Measurements from ENCODE around the gene RSPH6A. TPM values are rescaled to one million over a fixed set of nuclear protein-coding genes. Genes with fewer than 3 reads are reported as not detected.
"Not testable (repeated sequence)": the region's sequence is repeated elsewhere in the genome, so short reads cannot be mapped to it uniquely, and the experiment has no call there.

RSPH6A gene
- total RNA-seq, 1 donor from 2014 or later: not detected

DNA sequence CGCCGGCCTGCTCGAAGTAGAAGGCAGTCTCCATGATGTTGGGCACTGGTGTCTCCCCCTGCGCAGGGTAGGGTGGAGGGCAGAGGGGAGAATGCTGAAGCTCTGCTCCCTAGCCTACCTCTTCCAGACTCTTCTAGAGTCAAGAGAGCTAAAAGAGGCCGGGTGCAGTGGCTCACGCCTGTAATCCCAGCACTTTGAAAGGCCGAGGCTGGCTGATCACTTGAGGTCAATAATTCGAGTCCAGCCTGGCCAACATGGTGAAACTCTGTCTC, 10.2 kb downstream of the RSPH6A start:
- no peak for ATAC-seq
- no peak for DNase-seq (ENCODE audit: low spot score)

DNA sequence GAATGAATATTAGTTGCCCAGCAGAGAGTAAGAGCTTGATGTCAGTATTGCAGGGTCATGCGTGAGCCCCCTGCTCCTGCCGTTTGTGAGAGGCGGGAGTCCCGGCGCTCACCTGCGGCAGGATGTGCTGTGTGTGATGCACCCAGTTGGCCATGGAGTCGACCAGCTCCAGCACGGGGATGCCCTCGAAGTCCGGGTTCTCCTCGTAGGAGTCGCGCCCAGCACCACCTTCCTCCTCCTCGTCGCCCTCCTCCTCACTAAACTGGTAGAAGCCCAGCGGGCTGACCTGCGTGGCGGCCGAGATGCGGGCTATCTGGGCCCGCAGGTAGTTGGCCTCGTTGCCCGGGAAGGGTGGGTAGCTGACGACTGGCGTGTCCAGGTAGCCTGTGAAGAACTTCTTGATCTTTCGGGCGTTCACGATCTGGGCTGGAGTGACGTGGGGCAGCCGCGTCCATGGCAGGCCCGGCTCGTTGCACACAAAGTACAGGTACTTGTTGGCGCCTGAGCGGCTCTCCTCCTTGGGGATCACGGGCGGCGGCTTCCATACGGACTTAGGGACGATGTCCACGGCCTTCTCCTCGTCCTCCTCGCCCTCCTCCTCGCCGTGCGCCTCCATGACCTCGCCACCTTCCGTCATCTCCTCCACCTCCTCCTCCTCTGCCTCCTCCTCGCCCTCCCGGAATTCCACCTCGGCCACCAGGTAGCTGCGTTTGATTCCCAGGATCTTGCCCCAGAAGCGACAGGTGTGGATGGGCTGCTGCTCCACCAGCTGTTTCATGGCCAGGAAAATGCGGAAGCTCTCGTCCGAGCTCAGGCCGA, 10.8 kb downstream of the RSPH6A start:
- DNase-seq (ENCODE audit: low spot score): no peak
- ATAC-seq: no peak

DNA sequence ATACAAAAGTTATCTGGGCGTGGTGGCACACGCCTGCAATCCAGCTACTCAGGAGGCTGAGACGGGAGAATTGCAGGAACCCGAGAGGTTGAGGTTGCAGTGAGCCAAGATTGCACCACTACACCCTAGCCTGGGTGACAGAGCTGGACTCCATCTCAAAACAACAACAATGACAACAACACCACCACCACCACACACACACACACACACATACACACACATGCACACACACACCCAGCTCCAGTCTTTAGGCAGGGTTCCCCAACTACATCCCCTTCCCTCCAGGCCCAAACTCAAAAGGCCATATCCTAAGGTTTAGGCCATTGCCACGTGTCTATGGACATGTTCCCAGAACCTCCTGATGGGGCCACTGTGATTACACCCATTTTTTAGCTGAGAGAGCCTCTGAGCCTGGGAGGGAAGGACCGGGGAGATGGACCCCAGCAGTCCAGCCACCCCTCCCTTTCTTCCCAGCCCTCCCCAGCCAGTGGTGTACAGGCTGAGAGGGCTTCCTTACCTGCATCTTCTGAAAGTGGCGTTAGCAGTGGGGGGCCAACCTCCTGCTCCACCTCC, 13.4 kb downstream of the RSPH6A start:
- DNase-seq (ENCODE audit: low spot score) (no peak), ATAC-seq (no peak)

DNA sequence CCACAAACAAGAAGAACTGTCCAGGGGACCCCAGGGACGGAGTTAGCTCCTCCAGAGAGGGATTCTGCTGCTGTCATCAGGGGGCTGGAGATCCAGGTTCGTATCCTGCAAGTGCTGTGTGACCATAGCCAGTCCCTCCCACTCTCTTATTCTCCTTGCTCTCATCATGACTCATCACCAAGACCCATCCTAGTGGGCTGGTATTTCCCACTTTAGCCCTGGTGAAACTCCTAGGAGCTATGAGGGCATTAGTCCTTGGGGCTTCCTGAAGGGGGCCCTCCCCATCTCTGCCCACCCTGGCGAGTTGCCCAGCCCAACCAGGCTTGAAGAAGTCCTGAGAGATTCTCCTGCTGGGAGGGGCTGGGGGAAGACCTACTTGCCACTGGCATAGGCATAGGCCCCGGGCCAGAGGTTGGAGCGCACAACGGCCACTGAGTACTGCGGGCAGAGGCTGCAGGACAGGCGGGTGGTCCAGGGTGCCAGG, 15.0 kb downstream of the RSPH6A start:
- DNase-seq (ENCODE audit: low spot score): no peak

DNA sequence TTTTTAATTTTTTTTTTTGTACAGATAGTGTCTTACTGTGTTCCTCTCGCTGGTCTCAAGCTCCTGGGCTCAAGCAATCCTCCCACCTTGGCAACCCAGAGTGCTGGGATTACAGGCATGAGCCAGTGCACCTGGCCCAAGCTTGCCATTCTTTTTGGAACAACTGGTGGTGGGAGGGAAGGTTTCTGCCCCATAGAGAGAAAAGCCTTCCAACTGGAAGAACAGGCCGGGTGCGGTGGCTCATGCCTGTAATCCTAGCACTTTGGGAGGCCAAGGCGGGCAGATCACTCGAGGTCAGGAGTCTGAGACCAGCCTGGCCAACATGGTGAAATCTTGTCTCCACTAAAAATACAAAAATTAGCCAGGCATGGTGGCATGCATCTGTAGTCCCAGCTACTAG, 15.6 kb downstream of the RSPH6A start:
- DNase-seq (ENCODE audit: low spot score): not testable (repeated sequence)

More for the DNA sequence above, 15.0 kb downstream of the RSPH6A start:
- no peak for ATAC-seq

DNA sequence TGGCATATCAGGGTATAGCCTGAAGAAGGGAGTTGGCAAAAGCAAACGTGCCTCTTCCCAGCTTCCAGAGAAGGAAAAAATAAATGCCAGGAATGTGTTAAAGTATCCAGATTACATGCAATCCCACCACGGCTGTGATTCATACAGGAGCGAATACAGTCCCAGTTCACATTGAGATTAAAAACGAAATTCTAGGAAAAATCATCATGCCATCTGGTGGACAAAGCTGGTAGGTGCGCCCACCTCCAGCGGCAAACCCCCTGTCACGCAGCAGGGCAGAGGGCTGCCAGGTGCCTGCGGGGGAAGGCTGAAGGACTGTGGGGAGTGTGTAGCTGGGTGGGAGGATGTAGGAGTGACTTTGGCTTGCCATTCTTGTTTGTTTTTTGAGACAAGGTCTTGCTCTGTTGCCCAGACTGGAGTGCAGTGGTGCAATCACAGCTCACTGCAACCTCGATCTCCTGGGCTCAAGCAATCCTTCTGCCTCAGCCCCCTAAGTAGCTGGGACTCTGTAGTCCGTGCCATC, 16.1 kb downstream of the RSPH6A start:
- no peak for DNase-seq (ENCODE audit: low spot score)
- peak; percentile 93 for ATAC-seq

More for the DNA sequence above, 15.6 kb downstream of the RSPH6A start:
- not testable (repeated sequence) for ATAC-seq

DNA sequence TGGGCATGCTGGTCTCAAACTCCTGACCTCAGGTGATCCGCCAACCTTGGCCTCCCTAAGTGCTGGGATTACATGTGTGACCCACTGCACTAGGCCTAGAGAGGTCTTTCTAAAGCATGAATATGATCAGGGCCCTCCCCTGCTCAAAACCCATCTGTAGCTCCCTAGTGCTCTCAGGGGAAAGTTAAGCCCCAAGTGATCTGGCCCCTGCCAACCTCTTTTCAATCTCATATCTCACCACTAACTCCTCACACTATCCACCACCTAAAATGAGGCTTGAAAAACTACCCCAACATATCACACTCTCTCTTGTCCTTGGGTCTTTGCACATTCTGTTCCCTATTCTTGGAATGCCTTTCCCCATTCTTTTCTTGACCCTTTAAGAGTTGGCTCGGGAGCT, 20.5 kb downstream of the RSPH6A start:
- DNase-seq (ENCODE audit: low spot score) (no peak), ATAC-seq (no peak)

DNA sequence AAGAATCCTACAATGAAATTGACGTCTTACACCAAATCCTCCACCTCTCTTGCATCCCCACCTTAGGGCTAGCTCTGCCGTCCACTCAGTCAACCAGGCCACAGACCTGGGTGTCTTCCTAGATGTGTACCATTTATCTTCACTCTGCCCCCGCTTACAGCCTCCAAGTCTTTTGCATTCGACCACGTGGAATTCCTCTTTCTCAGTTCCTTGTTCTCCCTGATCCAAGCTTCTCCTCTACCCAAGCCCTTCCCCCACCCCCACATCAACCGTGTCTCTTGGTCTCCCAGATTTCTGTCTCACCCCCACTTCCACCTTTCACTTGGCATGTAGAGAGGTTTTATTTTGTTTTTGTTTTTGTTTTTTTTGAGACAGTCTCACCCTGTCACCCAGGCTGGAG, 21.2 kb downstream of the RSPH6A start:
- no peak for ATAC-seq
- no peak for DNase-seq (ENCODE audit: low spot score)

DNA sequence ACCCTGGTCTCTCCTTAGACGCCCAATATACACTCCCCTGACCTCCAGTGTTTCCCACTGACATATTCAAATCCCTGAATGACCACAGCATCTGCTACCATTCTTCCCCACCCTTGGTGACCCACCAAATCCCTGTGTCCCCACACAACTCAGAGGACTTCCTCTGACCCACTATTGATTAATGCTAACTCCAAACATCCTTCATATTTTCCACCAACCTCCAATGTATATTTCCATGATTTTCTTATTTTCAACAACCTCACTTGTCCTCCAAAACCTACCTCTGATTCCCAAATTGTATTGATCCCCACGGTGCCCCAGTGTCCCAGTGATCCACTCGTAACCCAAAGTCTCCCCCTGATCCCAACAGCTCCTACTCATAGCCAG, 21.9 kb downstream of the RSPH6A start:
- DNase-seq (ENCODE audit: low spot score) (no peak), ATAC-seq (no peak)

DNA sequence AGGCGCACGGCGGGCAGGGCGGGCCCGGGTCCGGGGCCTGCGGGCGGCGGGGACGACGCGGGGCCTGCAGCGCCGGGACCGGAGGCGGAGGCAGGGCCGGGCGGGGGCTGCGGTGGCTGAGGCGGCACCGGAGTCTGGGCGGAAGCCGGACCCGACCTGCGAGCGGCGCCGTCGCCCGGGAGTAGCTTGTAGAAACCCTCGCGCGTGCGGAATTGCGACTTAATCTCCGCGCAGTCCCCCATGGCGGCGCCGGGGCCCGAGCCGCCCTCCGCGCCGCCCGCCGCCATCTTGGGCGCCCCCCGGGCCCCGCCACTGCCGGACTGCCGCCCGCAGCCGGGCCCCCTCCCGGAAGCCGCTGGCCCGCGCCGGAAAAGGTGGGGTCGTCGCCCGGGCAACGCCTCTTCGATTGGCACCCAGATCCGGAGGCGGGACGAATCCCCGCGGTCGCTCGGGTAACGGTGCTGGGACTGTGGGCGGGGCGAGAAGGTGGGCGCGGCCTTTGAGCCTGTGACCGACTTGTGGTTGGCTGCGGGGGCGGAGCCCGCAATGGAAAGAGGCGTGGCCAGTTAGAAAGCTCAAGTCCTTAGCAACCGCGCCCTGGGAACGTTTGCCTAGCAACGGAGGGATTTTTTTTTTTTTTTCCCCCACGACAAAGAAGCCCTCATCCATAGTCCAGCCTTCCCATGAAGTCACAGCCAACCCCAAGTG, 22.5 kb downstream of the RSPH6A start, which contains the start of gene DMWD:
Gene DMWD (minus strand): TSS at position 376 of the 708 bp plus-strand sequence. CDS start 89 bp downstream, at position 287.
- ATAC-seq: peak; percentile 99
- peak; percentile 100 for DNase-seq (ENCODE audit: low spot score)

DNA sequence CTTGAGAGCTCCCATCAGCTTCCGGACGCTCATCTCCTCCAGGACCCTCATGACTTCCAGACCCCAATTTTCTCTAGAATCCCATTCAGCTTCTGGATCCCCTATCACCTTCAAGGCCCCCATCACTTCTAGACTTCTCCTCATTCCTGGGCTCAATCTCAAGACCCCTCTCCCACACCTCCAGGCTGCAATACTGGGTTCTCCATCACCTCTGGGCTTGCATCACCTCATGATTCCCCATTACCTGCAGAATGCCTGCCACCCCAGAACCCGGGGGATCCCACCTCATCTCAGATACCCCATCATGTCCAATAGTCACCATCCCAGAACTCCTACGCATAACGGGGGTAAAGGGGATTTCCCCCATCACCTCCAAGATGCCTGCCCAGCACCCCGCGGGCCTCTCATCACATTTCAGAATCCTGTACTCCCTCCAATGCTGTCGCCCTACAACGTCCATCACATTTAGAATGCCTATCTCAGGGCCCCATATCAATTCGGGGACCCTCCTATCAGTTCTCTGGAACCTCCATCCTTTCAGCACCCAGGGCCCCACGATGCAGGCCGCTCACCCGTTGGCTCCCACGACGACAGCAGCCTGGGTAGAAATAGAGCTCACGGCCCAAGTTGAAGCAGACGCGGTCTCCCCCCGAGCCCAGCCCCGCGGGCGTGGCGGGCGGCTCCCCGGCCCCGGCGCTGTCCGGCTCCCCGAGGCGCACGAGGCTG, 23.2 kb downstream of the RSPH6A start:
- DNase-seq (ENCODE audit: low spot score): no peak
- no peak for ATAC-seq

DNA sequence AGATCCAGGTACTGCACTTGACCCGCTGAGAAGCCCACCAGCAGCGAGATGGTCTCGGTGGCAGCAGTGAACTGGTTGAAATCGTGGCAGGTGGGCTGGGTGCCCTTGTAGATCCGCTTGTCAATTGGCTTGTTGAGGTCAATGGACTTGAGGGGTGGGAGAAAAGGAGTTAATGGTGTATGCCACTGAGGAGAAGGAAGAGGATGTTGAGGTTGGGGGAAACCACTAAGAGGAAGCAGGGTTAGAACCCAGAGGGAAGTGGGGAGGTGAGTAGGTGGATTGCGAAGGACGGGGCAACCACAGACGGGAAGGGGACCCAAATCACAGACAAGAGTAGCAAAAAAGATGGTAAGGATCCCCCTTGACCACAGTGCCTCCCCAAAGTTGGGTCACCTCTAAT, 24.2 kb downstream of the RSPH6A start:
- DNase-seq (ENCODE audit: low spot score): no peak
- ATAC-seq: no peak

DNA sequence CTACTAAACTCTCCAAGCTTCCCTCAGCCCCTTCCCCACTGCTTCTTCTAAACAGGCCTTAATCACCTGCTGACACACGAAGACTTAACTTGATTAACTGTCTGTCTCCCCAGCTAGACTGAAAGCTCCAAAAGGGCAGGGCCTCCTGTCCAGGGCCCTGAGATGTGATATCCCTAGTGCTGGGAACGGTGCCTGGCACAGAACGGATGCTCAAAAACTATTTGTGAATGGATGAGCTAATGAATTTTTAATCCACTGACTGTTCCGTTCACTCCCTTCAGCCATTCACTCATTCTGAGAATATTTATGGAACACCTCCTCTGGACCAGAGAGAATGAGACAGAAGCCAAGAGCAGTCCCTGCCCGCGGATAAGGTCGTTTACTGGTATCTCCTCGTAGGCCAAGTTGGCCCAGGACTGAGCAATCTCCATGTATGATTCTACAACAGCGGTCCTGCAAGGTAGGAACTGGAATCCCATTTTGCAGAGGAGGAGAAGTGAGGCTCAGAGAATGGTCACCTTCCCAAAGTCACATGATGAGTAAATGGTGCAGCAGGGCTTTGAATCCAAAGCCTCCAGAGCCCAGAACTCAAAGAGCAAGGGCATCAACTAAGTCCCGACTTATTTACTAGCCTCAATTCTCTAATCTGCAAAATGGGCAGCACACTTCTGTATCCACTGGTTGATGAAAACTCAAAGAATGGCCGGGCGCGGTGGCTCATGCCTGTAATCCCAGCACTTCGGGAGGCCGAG, 25.9 kb downstream of the RSPH6A start:
- no peak for ATAC-seq
- DNase-seq (ENCODE audit: low spot score): no peak

DNA sequence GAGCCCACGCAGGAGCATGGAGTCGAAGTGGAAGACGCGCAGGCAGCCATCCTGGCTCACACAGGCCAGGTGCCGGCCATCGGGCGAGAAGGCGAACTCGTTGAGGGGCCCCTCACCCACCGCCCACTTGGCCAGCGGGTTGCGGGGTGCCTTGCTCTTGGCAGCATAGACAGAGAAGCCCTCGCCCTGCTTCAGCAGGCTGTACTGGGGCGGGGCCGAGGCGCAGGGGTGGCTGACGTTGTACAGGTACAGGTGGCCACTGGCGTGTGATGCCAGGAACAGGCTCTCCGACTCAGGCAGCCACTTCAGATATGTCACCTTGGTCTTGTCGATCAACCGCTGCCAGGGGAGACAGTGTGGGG, 28.6 kb downstream of the RSPH6A start:
- no peak for DNase-seq (ENCODE audit: low spot score)
- no peak for ATAC-seq

DNA sequence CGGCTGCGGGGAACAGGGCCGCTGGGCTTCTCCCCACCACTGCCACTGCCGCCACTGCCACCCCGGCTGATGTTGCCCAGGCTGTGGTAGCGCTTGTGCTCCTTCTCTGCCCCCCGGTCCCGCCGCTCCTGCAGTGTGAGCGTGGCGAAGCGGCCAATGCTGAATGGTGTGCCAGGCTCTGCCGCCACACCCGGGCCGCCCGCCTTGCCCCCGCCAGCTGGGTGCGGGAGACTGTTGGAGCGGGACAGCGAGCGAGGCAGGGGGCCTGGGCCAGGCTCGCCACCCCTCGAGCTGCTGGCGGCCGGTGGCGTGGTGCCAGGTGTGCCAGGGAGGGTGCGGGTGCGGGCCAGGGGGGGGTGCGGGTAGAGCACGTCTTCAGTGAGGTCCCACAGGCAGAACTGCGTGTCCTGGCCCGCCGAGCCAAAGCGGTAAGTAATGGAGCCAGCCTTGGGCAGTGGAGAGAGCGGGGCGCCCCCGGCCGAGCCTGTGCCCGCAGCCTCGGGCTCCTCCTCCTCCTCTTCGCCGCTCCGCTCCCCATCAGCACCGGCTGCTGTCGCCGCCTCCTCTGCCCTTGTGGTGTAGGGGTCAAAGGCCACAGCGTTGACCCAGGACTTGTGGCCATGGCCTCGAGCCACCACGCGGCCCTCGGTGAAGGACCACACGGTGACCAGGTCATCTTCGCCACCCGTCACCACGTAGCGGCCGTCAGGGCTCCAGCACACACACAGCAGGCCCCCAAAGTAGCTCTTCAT, 29.2 kb downstream of the RSPH6A start:
- DNase-seq (ENCODE audit: low spot score): no peak

DNA sequence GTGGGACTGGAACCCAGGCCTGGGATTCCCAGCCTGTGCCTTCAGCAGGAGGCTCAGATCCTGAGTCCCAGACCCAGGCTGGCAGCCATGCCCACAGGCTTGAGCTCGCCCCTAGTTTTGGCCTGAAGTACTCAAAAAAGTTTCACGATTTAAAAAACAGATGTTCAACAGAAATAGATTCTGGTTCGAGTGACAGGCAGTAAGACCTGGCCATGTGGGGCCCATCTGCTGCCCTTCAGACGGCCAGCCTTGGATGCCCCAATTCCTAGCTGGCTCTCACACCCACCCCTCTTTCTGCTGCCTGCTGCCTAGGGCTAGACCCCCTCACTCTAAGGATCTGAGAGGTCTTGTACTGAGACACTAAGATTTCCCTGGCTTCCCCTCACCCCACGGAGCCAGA, 30.0 kb downstream of the RSPH6A start:
- ATAC-seq (no peak), DNase-seq (ENCODE audit: low spot score) (no peak)

More for the DNA sequence above, 29.2 kb downstream of the RSPH6A start:
- no peak for ATAC-seq

DNA sequence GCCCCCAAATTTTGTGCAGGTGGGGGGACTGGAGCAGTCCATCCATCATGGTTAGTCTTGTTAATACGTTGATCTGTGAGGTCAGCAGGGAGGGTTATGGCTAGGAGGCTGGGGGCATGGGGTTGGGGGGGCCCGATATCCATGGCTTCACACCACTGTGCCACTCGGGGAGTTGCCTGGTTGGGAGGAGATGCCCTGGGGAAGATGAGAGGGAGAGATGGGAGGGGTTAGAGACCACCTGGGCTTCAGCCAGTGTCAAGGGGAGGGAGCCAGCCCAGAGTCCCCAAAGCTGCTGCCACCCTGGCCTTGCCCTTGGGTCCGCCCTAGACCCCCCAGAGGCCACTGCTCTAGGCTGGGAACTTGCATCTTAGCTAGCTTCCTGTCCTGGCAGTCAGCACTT, 31.0 kb downstream of the RSPH6A start:
- ATAC-seq (no peak), DNase-seq (ENCODE audit: low spot score) (no peak)

DNA sequence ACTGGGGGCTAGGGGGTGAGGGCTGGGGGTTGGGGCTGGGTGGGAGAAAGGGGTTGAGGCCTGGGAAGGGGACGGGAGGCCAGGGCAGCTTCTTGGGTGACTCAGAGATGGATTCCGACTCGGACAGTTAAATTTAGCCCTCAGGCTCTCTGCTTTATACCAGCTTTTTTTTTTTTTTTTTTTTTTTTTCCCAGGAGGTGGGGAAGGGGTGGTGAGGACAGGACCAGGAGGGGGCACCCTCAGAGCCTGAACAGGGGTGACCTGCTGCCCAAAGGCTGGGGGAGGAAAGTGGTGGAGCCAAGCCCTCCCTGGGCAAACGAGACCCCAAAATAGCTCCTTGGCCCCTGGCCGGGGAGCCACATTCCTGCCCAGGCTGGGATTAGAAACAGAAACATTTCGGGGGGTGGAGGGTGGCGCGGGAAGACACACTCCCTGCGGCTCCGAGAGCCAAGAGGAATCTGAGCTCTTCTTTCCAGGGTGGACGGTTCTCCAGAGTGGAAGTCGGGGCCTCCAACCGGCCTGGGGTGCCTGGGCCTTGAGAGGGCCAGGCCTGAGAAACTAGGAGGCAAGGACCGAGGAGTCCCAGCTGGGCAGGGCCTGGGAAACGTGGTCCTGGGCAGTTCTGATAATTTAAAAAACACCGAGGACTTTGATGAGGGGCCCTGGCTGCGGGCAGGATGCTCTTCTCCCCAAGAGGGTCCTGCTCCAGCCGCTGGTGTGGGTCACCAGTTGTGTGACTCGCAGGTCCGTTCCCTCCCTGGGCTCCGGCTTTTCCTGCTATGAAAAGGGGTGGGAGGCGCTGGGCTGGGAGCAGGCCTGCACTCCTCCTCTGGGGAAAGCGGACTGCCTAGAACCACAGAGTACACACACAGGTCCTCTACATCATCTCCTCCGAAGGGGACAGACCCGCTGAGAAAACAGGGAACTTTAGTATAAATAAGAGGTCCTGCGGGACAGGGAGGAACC, 32.0 kb downstream of the RSPH6A start:
- ATAC-seq: no peak
- DNase-seq (ENCODE audit: low spot score): no peak
